ENCODE results near the gene GNAS.

DNA sequence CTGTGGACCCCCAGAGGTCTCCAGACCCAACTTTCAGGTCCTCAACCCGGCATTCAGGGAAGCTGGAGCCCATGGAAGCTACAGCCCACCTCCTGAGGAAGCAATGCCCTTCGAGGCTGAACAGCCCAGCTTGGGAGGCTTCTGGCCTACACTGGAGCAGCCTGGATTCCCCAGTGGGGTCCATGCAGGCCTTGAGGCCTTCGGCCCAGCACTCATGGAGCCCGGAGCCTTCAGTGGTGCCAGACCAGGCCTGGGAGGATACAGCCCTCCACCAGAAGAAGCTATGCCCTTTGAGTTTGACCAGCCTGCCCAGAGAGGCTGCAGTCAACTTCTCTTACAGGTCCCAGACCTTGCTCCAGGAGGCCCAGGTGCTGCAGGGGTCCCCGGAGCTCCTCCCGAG is 950 bp downstream of the GNAS start:
- TF ChIP-seq NELFE (IDR thresholded peaks at IDR 0.05; ENCODE audit: insufficient read depth, insufficient read length) (no peak), ADNP (tag; IDR thresholded peaks at IDR 0.05) (no peak), TAF1 (IDR thresholded peaks at IDR 0.05; ENCODE audit: control insufficient read depth, extremely low read depth, insufficient read depth, low read length, severe bottlenecking) (no peak), HDGF (IDR thresholded peaks at IDR 0.05) (no peak), FOXK2 (conservative IDR thresholded peaks at IDR 0.05 in 1 of 2, IDR thresholded peaks at IDR 0.05 in 1 of 2; ENCODE audit: low read depth in 2 of 2) (no peak), NFIC (IDR thresholded peaks at IDR 0.05) (no peak), KLF13 (tag; IDR thresholded peaks at IDR 0.05; ENCODE audit: borderline replicate concordance, low read depth) (no peak), POLR2A (conservative IDR thresholded peaks at IDR 0.05) (no peak), SMARCA4 (IDR thresholded peaks at IDR 0.05) (no peak), BDP1 (IDR thresholded peaks at IDR 0.05; ENCODE audit: insufficient read depth, insufficient read length) (no peak)
- TF ChIP-seq, protein P1, sequence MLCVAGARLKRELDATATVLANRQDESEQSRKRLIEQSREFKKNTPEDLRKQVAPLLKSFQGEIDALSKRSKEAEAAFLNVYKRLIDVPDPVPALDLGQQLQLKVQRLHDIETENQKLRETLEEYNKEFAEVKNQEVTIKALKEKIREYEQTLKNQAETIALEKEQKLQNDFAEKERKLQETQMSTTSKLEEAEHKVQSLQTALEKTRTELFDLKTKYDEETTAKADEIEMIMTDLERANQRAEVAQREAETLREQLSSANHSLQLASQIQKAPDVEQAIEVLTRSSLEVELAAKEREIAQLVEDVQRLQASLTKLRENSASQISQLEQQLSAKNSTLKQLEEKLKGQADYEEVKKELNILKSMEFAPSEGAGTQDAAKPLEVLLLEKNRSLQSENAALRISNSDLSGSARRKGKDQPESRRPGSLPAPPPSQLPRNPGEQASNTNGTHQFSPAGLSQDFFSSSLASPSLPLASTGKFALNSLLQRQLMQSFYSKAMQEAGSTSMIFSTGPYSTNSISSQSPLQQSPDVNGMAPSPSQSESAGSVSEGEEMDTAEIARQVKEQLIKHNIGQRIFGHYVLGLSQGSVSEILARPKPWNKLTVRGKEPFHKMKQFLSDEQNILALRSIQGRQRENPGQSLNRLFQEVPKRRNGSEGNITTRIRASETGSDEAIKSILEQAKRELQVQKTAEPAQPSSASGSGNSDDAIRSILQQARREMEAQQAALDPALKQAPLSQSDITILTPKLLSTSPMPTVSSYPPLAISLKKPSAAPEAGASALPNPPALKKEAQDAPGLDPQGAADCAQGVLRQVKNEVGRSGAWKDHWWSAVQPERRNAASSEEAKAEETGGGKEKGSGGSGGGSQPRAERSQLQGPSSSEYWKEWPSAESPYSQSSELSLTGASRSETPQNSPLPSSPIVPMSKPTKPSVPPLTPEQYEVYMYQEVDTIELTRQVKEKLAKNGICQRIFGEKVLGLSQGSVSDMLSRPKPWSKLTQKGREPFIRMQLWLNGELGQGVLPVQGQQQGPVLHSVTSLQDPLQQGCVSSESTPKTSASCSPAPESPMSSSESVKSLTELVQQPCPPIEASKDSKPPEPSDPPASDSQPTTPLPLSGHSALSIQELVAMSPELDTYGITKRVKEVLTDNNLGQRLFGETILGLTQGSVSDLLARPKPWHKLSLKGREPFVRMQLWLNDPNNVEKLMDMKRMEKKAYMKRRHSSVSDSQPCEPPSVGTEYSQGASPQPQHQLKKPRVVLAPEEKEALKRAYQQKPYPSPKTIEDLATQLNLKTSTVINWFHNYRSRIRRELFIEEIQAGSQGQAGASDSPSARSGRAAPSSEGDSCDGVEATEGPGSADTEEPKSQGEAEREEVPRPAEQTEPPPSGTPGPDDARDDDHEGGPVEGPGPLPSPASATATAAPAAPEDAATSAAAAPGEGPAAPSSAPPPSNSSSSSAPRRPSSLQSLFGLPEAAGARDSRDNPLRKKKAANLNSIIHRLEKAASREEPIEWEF (CRISPR knock-in tag; IDR thresholded peaks at IDR 0.05), result no peak
- TF ChIP-seq, protein P2, sequence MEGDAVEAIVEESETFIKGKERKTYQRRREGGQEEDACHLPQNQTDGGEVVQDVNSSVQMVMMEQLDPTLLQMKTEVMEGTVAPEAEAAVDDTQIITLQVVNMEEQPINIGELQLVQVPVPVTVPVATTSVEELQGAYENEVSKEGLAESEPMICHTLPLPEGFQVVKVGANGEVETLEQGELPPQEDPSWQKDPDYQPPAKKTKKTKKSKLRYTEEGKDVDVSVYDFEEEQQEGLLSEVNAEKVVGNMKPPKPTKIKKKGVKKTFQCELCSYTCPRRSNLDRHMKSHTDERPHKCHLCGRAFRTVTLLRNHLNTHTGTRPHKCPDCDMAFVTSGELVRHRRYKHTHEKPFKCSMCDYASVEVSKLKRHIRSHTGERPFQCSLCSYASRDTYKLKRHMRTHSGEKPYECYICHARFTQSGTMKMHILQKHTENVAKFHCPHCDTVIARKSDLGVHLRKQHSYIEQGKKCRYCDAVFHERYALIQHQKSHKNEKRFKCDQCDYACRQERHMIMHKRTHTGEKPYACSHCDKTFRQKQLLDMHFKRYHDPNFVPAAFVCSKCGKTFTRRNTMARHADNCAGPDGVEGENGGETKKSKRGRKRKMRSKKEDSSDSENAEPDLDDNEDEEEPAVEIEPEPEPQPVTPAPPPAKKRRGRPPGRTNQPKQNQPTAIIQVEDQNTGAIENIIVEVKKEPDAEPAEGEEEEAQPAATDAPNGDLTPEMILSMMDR (IDR thresholded peaks at IDR 0.05 in 2 of 3, conservative IDR thresholded peaks at IDR 0.05 in 1 of 3; ENCODE audit: insufficient read depth in 2 of 3, low read depth in 1 of 3, low read length in 3 of 3), result no peak
- TF ChIP-seq, protein P3, sequence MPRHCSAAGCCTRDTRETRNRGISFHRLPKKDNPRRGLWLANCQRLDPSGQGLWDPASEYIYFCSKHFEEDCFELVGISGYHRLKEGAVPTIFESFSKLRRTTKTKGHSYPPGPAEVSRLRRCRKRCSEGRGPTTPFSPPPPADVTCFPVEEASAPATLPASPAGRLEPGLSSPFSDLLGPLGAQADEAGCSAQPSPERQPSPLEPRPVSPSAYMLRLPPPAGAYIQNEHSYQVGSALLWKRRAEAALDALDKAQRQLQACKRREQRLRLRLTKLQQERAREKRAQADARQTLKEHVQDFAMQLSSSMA (CRISPR knock-in tag; IDR thresholded peaks at IDR 0.05), result no peak
- TF ChIP-seq, protein P4, sequence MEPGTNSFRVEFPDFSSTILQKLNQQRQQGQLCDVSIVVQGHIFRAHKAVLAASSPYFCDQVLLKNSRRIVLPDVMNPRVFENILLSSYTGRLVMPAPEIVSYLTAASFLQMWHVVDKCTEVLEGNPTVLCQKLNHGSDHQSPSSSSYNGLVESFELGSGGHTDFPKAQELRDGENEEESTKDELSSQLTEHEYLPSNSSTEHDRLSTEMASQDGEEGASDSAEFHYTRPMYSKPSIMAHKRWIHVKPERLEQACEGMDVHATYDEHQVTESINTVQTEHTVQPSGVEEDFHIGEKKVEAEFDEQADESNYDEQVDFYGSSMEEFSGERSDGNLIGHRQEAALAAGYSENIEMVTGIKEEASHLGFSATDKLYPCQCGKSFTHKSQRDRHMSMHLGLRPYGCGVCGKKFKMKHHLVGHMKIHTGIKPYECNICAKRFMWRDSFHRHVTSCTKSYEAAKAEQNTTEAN (CRISPR knock-in tag; IDR thresholded peaks at IDR 0.05), result no peak
